Activated gamma-delta T cell treated with Interleukin-2 at 50 U/mL for 16 hours (primary cell): ENCODE measurements around the gene SGF29.
"Not testable (repeated sequence)": the region's sequence is repeated elsewhere in the genome, so short reads cannot be mapped to it uniquely, and the experiment has no call there.

Source experiments
- DNase-seq: peaks from one replicate; pipeline ENCODE4 v3.0.0-alpha.2; 2020

Gene SGF29

GRCh38 chr16:28597692-28598261 lies 44.1 kb downstream of the SGF29 start:
- DNase-seq = no peak

DNA sequence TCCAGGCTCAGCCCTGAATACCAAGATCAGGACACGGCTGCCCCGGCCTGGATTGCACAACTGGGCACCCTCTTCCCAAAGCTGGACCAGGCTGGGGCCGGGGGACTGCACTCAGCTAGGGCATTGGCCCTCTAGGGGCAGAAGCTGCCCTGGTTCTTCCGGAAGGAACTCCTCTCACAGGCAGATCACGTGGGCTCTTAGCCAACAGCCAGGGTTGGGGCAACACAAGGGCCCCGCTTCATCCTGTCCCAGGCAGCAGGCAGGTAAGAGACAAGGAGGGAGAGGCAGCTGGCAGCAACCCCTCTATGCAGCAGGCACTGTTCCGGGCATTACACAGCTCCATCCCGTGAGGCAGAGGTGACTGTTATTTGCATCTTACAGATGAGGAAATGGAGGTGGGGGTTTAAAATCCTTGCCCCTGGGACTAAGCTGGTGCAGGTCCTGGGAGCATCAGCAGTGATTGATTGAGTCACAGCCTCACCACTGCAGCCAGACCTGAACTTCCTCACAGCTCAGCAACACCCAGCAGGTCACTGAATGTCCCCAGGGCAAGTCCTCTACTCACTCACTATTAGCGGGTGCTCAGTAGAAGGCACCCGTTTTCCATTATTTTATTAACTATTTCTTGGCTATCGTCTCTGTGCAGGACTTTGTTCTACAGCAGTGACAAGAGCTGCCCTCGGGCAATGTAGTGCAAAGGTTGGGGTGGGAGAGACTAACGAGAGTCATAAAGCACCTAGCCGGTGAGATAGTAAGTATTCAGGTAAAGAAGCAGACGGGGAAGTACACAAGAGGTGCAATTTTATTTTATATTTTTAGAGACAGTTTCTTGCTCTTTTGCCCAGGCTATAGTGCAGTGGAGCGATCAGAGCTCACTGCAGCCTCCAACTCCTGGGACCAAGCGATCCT lies 45.9 kb downstream of the SGF29 start:
- DNase-seq = not testable (repeated sequence)

DNA sequence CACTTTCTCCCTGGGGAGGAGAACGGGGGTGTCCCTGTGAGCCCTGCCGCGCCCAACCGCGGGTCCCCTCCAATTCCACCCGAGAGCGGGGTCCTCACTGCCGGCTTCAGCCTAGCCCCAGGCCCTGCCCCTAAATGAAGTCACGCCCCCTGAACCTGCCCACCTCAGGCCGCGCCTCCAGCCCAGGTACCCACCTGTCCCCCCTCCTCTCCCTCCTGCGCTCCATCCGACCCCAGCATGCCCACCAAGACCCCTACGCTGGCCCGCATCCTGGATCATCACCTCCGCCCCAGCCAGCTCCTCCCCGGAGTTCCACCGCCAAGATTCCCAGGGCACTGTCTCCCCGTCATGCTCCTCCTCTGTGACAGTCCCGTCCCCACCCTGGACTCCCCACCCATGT lies 47.2 kb downstream of the SGF29 start:
- DNase-seq = not testable (repeated sequence)

GRCh38 chr16:28601589-28601988 lies 47.9 kb downstream of the SGF29 start:
- not testable (repeated sequence) for DNase-seq

DNA sequence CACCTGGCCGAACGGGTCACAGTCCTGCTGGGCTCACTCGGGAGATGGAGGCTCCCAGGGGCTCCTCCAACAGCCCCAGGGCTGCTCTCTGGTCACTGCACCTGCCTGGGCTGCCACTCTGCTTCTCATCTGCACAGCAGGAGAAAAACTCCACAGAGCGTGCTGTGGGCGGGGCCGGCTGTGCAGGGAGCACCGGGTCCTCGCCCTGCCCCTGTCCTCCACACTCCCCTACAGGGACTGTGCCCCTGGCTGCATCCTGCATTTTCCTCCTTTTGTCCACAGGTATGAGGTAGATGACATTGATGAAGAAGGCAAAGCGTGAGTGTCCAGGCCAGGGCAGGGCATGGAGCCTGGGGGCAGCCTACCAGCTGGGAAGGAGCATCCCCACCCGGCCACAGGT lies 48.3 kb downstream of the SGF29 start:
- DNase-seq = not testable (repeated sequence)

- DNase-seq = no peak
Measured at GRCh38 chr16:28602529-28602928, 48.8 kb downstream of the SGF29 start.

GRCh38 chr16:28603381-28604185 lies 49.9 kb downstream of the SGF29 start:
- DNase-seq = no peak

GRCh38 chr16:28604186-28604565 lies 50.5 kb downstream of the SGF29 start:
- DNase-seq = no peak

GRCh38 chr16:28606291-28607115 lies 52.8 kb downstream of the SGF29 start:
- DNase-seq = no peak

DNA sequence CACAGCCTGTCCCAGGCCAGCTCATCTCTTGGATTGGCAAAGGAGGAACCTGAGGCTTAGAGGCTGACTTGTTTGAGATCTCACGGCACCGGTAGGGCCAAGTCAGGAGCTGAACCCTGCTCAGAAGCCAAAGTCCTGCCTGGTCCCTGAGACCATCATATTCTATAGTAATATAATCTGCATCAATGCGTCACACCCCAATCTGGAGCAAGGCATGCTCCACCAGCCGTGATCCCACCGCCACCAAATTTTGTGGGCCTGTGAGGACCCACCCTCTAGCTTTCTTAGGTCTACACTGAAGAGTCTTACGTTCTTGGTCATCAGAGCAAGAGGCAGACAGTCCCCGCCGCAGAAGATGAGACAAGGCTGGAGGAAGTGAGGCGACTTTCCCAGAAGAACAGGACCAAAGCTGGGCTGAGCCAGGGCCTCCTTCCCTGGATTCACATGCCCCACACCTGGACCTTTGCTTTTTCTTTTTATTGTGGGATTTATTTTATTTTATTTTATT lies 53.5 kb downstream of the SGF29 start:
- DNase-seq = no peak

- not testable (repeated sequence) for DNase-seq
Measured at GRCh38 chr16:28607681-28608495, 54.2 kb downstream of the SGF29 start.

DNA sequence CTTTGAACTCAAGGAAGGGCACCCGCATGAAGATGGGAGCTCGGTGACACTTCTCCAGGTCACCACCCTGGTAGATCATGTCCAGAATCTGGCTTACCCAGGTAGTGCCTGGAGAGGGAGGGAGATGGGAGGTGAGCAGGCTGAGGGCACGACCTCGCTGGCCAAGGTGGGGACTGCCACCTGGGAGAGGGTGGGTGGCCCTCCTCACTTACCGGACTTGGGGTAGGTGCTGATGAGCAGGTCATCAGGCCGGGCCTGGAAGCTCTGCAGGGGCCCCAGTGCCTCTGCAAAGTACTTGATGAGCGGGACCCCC lies 54.7 kb downstream of the SGF29 start:
- not testable (repeated sequence) for DNase-seq

DNA sequence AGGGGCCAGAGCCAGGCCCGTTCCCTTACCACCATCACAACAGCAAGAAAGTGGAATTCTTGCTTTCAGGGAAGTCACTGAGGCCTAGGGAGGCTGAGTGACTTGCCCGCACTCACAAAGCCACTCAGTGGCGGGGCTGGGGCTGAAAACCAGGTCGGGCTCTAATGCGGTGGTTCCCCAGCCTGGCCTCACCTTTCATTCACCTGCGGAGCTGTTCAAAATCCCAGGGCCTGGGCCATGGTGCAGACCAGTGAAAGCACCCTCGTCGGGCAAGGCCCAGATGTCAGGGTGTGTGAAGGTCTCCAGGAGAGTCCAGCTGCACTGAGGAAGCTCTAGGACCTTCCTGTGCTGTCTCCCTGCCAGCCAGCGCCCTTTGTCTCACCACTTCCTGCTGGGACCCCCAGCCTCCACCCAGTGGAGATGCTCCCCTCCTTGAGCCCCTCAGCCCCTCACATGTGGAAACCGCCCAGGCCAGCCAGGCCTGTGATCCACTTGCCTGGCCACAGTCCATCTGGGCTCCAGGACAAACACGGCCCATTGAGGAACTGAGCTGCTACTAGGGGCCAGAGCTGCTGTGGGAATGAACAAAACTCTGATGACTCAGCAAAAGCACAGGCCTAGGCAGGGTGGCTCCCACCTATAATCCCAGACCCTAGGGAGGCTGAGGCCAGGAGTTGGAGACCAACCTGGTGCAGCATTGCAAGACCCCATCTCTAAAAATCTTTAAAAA lies 55.3 kb downstream of the SGF29 start:
- DNase-seq = not testable (repeated sequence)

DNA sequence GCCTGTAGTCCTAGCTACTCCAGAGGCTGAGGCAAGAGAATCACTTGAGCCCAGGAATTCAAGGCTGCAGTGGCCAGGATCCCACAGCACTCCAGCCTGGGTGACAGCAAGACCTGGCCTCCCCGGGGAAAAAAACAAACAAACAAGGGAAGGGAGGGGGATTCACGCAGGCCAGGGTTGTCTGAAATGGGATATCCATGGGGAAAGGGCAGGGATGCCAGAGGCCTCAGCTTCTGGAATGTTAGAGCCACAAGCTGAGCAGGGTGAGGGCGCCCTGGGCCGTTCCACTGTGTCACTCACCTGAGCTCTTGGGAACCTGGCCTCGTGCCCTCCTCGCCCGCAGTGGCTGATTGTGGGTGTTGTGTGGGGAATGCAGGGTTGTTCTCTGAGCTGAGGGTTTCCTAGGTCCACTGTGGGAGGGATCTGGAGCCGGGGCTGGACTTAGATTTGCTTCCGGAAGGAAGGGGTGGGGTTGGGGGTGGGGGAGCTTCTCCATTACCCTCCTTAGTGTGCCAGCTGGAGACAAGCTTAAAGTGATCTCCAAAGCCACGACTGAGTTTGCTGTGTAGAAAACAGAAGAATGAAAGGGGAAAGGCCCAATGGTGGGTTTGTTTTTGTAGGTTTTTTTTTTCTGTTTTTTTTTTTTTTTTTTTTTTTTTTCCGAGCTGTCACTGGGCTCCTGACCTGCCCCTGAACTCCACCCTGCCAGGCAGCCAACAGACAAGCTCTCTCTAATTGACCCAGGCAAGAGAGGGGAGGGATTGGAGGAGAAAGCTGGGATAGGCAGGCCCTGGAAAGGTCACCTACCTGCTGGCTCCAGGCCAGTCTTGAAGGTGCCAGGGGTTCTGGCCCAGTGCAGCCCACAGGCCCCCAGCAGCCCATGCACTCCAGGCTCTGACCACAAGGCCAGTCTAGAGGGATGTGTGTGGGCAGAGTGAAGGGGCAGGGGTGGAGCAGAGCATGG lies 56.2 kb downstream of the SGF29 start, which contains the start of gene SULT1A1:
SULT1A1 (minus strand) TSS at position 414 of the 964 bp plus-strand sequence. CDS start 1,189 bp downstream, outside the sequence.
- no peak for DNase-seq

DNA sequence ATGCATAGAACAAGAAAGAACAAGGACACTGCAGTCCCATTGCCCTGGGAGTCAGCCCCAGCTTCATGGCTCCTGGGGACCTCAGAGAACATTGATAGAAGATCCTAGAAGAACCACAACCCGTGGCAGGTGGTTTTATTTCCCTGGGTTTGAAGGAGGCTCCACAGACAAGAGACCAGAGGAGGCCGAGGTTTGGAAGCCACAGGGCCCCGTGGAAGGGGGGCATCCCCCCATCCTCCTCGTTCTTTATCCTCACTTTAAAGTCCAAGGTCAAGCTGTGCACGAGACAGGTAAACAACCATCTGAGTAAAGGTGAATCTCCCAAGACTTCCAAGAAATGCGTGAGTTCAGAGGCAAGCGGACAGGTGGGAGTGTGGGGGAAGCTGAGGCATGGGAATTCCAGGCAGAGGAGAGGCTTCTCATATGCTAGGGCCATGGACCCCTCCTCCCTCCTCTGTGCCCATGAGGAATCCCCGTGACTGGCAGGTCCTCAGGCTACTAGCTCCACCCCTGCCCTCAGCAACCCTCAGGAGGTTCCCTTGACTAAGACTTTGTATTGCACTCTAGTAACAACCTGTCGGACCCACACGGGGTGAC lies 57.0 kb downstream of the SGF29 start:
- no peak for DNase-seq

- not testable (repeated sequence) for DNase-seq
Measured at GRCh38 chr16:28612359-28613280, 58.9 kb downstream of the SGF29 start.

GRCh38 chr16:28613912-28614311 lies 60.2 kb downstream of the SGF29 start:
- DNase-seq = not testable (repeated sequence)

GRCh38 chr16:28614561-28614960 lies 60.8 kb downstream of the SGF29 start:
- DNase-seq = not testable (repeated sequence)
